ENCODE data around the gene IFI44.

Gene IFI44

DNA sequence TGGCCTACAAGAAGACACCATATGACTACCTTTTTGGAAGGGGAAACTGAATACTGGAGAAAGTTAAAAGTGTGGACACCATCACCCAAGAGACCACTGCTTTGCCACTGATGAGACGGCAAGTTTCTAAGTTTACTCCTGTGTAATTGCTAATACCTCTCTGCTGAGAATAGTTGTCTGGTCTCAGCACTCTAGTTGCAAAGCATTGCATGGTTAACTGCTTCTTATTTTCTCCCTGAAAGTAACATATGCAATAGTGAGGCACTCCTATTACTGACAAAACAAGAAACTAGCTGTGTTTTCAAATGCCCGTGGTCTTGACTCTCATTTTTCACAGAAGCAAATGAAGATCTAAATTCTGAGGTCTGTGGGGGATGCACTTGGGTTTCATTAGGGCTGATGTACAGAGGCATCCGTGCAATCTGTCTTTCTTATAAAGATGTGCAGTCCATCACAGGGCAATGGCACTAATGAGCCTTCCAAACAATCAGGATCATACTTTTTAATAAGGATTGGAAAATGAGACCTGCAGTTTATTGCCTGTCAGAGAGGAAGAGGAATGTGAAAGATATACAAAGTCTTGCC lies 62.9 kb downstream of the IFI44 start:
- DNase-seq, result no peak

DNA sequence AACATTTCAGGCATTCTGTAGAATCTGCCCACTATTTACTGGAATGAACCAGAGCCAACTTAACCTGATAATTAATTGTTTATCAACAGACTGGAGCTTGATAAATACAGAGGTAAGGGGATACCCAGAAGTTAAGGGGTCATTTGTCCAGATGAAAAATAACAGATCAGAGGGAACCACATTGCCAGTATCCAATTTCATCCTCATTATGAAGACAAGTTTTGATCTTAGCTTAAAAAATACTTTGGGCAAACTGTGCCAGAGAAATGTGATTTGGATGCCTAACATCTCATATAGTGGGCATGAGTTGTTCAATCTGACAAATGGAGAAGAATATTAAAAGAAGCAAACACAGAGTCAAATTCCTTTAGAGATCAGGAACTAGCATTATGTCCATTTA lies 63.7 kb downstream of the IFI44 start:
- no peak for DNase-seq
